Measurements from ENCODE around the gene DIPK1B.

The DIPK1B gene

GRCh38 chr9:136668983-136669790 lies 43.2 kb upstream of the DIPK1B start:
- DNase-seq (ENCODE audit: insufficient read length) (no peak), FAIRE-seq (no peak)
- TF ChIP-seq POLR2AphosphoS5 (IDR thresholded peaks at IDR 0.05; ENCODE audit: low read depth, low read length), result no peak
- no peak for TF ChIP-seq POLR2A (IDR thresholded peaks at IDR 0.05; ENCODE audit: low read depth, low read length)
- no peak for TF ChIP-seq TAF1 (IDR thresholded peaks at IDR 0.05; ENCODE audit: borderline replicate concordance, low read depth, low read length)

DNA sequence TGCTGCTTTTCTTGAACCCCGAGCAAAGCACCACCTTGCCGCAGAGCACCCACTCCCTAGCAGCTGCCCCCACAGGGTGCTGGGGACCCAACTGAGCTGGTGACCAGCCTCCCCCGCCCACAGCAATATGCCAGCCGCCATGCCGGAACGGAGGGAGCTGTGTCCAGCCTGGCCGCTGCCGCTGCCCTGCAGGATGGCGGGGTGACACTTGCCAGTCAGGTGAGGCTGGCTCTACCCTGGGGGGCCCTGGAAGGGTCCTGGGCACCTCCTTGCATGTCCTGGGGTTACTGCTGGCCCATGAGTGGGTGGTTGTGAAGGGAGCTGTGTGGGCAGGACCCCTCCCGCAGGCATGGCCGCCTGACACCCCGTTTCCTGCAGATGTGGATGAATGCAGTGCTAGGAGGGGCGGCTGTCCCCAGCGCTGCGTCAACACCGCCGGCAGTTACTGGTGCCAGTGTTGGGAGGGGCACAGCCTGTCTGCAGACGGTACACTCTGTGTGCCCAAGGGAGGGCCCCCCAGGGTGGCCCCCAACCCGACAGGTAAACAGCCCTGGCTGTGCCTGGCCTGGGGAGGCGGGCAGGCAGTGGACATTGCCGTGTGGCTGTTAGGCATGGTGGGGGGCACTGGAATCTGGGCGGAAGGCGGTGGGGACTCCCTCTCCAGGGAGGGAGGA lies 42.4 kb upstream of the DIPK1B start:
- DNase-seq (ENCODE audit: insufficient read length) (no peak), FAIRE-seq (no peak)
- TF ChIP-seq POLR2AphosphoS5 (IDR thresholded peaks at IDR 0.05; ENCODE audit: low read depth, low read length), result no peak
- TF ChIP-seq TAF1 (IDR thresholded peaks at IDR 0.05; ENCODE audit: borderline replicate concordance, low read depth, low read length), result no peak
- TF ChIP-seq POLR2A (IDR thresholded peaks at IDR 0.05; ENCODE audit: low read depth, low read length), result no peak

- FAIRE-seq (no peak), DNase-seq (ENCODE audit: insufficient read length) (no peak)
- TF ChIP-seq POLR2AphosphoS5 (IDR thresholded peaks at IDR 0.05; ENCODE audit: low read depth, low read length) (no peak), POLR2A (IDR thresholded peaks at IDR 0.05; ENCODE audit: low read depth, low read length) (no peak), TAF1 (IDR thresholded peaks at IDR 0.05; ENCODE audit: borderline replicate concordance, low read depth, low read length) (no peak)
Observed at GRCh38 chr9:136670576-136671253, 41.7 kb upstream of the DIPK1B start.

- DNase-seq (ENCODE audit: insufficient read length) (no peak), FAIRE-seq (no peak)
- no peak for TF ChIP-seq POLR2A (IDR thresholded peaks at IDR 0.05; ENCODE audit: low read depth, low read length)
Observed at GRCh38 chr9:136671254-136671614, 41.1 kb upstream of the DIPK1B start.

GRCh38 chr9:136671646-136672430 lies 40.5 kb upstream of the DIPK1B start:
- FAIRE-seq (no peak), DNase-seq (ENCODE audit: insufficient read length) (peak; percentile 86)
- TF ChIP-seq TAF1 (IDR thresholded peaks at IDR 0.05; ENCODE audit: borderline replicate concordance, low read depth, low read length), result no peak
- no peak for TF ChIP-seq POLR2AphosphoS5 (IDR thresholded peaks at IDR 0.05; ENCODE audit: low read depth, low read length)
- TF ChIP-seq POLR2A (IDR thresholded peaks at IDR 0.05; ENCODE audit: low read depth, low read length), result no peak

DNA sequence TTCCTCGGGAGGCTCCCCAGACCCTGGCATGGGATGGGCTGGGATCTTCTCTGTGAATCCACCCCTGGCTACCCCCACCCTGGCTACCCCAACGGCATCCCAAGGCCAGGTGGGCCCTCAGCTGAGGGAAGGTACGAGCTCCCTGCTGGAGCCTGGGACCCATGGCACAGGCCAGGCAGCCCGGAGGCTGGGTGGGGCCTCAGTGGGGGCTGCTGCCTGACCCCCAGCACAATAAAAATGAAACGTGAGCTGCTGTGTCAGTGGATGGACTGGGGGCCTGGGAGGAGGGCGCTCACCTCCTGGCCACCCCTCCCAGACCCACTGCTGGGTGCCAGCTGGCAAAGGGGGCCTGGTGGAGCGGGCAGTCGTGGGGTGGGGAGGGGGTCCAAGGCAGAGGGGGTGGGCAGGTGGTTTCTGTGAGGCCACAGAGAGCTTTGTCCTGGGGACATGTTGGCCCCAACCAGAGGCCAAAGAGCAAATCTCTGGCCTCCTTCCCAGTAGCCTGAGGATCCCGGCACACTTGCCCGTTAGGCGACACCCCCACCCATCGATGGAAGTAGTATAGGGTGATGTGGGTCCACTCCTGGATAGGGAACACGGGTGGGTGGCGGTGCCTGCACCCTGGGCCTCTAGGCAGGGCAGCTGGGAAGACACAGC lies 39.8 kb upstream of the DIPK1B start:
- DNase-seq (ENCODE audit: insufficient read length) (no peak), FAIRE-seq (no peak)
- TF ChIP-seq POLR2AphosphoS5 (IDR thresholded peaks at IDR 0.05; ENCODE audit: low read depth, low read length), result no peak
- TF ChIP-seq TAF1 (IDR thresholded peaks at IDR 0.05; ENCODE audit: borderline replicate concordance, low read depth, low read length), result no peak
- no peak for TF ChIP-seq POLR2A (IDR thresholded peaks at IDR 0.05; ENCODE audit: low read depth, low read length)

DNA sequence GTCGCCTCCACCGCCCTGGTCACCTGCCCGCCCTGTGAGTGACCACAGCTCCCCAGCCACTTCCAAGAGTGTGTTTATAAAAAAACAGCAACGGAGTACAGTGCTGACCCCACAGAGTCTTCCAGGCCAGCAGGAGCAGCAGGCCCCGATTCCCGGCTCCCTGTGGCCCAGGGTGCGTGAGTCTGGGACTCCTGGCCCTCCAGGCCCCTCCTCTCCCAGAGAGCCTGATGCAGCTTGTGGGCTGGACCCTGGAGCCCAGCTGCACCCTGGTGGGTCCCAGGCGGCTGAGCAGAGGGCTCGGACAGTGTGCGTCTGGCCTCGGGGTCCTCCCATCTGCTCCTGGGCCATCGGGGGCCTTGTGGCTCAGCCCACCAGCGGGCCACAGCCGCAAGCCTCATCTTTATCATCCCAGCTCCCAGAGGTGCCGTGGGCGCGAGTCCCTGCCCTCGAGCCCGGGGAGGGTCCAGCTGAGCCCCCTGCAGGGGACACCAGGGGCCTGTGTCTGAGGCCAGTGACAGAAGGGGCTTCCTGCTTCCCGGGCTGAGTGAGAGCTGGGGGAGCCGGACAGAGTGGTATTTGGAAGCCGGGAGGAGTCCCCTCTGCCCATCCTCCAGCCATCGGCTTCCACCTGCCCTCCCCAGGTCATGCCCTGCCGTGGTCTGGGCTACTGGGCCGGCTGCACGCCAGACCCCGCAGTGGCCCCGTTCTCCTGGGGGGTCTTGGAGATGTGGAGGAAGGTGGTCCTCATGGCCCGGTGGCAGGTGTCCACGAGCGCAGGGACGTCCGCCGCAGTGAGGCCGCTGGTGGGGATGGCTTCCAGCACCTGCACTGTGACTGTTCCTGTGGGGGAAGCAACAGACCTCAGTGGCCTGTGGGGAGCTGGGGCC lies 39.0 kb upstream of the DIPK1B start:
- TF ChIP-seq POLR2AphosphoS5 (IDR thresholded peaks at IDR 0.05; ENCODE audit: low read depth, low read length) (no peak), POLR2A (IDR thresholded peaks at IDR 0.05; ENCODE audit: low read depth, low read length) (no peak), TAF1 (IDR thresholded peaks at IDR 0.05; ENCODE audit: borderline replicate concordance, low read depth, low read length) (no peak)
- DNase-seq (ENCODE audit: insufficient read length) (no peak), FAIRE-seq (no peak)

DNA sequence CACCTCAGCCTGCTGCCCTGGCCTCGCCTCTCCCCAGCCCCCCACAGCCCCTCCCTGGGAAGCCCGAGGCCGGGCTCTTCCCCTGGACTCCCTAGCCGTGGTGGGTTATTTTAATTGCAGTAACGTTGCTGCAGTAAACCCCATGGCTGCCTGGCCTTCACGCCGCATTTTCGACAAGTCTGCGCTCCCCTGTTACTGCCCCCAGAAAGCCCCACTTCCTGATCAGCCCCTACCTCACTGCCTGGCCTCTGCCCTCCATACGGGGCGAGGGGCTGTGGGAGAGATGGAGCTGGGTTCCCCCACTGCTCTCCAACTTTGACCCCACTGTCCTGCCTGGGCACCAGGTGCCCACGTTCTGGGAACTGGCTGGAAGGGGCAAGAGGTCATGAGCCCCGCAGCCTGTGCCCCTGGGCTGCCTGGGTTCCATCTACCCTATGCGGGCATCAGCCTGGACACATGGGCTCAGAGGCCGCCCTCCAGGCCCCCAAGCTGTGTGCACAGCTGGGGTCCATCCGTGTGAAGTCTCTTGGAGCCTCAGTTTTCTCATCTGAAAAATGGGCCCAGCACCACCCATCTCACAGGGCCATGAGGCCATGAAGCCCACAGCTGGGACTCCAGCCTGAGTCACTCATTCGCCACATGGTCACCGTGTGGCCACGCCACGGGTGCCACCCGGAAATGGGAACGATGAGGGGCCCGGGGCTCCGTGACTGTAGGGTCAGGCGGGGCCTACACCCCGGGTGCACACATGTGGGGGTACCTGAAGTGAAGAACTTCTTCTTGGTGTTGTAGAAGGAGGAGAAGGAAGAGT lies 38.2 kb upstream of the DIPK1B start:
- TF ChIP-seq POLR2AphosphoS5 (IDR thresholded peaks at IDR 0.05; ENCODE audit: low read depth, low read length), result no peak
- TF ChIP-seq TAF1 (IDR thresholded peaks at IDR 0.05; ENCODE audit: borderline replicate concordance, low read depth, low read length), result no peak
- no peak for TF ChIP-seq POLR2A (IDR thresholded peaks at IDR 0.05; ENCODE audit: low read depth, low read length)
- no peak for DNase-seq (ENCODE audit: insufficient read length)
- no peak for FAIRE-seq

DNA sequence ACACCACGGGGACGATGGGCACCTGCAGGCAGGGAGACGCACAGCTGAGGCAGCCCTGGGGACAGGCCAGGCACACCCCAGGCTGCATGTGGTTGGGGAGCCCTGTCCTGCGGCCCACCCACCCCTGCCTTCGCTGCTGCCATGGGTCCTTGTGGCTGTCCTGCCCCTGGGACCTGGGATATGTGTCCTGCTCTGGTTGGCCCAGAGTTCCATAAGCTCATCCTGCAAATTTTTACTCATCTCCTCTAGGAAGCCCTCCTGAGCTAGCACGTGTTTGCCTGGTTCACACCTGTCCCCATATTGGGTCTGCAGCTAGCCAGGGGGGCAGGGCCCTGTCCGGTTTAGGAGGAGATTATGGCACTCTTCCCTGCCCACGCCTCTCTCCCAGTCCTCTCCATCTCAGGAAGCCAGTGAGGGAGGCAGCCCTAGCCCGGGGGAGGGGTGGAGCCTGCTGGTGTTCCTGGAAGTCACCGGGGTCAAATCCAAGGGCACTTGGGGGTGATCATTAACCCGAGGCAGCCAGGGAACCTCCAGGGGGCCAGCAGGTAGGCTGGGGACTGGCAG lies 37.5 kb upstream of the DIPK1B start:
- DNase-seq (ENCODE audit: insufficient read length) (no peak), FAIRE-seq (no peak)
- TF ChIP-seq TAF1 (IDR thresholded peaks at IDR 0.05; ENCODE audit: borderline replicate concordance, low read depth, low read length) (no peak), POLR2AphosphoS5 (IDR thresholded peaks at IDR 0.05; ENCODE audit: low read depth, low read length) (no peak), POLR2A (IDR thresholded peaks at IDR 0.05; ENCODE audit: low read depth, low read length) (no peak)
